HepG2 (cell line): Measurements from ENCODE around the gene SNRNP25. TPM values are rescaled to one million over a fixed set of nuclear protein-coding genes. Genes with fewer than 3 reads are reported as not detected.
A peak's percentile ranks its signal among the peaks of the same experiment; 100 is the strongest.

ENCODE experiments used
- AGO1 ChIP-seq: fragments of 200-400 bp; formaldehyde crosslinking; IDR thresholded peaks from 2 replicates; pipeline ENCODE4 v1.6.1; 2017; ENCODE audit warnings: mild to moderate bottlenecking, low read depth, low read length, moderate library complexity; ENCODE audit not compliant: poor library complexity, severe bottlenecking
- CERS6 ChIP-seq: sonication (generic); formaldehyde crosslinking; IDR thresholded peaks from 2 replicates; pipeline ENCODE4 v1.5.0; 2020; ENCODE audit warnings: missing genetic modification reagents
- CREBL2 ChIP-seq: sonication (generic); formaldehyde crosslinking; IDR thresholded peaks from 2 replicates; pipeline ENCODE4 v1.8.1; 2023; ENCODE audit warnings: missing genetic modification reagents, mild to moderate bottlenecking, borderline replicate concordance
- MAZ ChIP-seq, 2 experiments: sonication (generic) in 1 of 2; formaldehyde crosslinking in 1 of 2; IDR thresholded peaks; 2 replicates each; pipeline versions ENCODE4 v1.5.0 to v1.6.1; 2012 to 2020; ENCODE audit warnings: low read depth in 2 of 2, mild to moderate bottlenecking in 2 of 2, borderline replicate concordance in 1 of 2, improper control_type of control experiment in 1 of 2, low read length in 1 of 2, missing genetic modification reagents in 1 of 2, moderate library complexity in 1 of 2
- MIER2 ChIP-seq: IDR thresholded peaks from 2 replicates; pipeline ENCODE4 v1.6.1; 2016; ENCODE audit warnings: missing biosample characterization, missing genetic modification reagents
- NFAT5 ChIP-seq: sonication (generic); formaldehyde crosslinking; IDR thresholded peaks from 2 replicates; pipeline ENCODE4 v1.4.0; 2020; ENCODE audit warnings: missing genetic modification reagents
- SAP130 ChIP-seq: IDR thresholded peaks from 2 replicates; pipeline ENCODE4 v1.6.1; 2016; ENCODE audit warnings: low read depth
- SMYD3 ChIP-seq: sonication (generic); formaldehyde crosslinking; IDR thresholded peaks from 2 replicates; pipeline ENCODE4 v1.8.1; 2023; ENCODE audit warnings: mild to moderate bottlenecking, missing genetic modification reagents
- SSRP1 ChIP-seq: IDR thresholded peaks from 2 replicates; pipeline ENCODE4 v1.6.1; 2016; ENCODE audit warnings: control low read depth
- THRA ChIP-seq: sonication (generic); formaldehyde crosslinking; IDR thresholded peaks from 2 replicates; pipeline ENCODE4 v1.4.0; 2020; ENCODE audit warnings: missing genetic modification reagents, borderline replicate concordance
- U2AF2 ChIP-seq: fragments of 200-400 bp; formaldehyde crosslinking; IDR thresholded peaks from 2 replicates; pipeline ENCODE4 v1.6.1; 2017; ENCODE audit warnings: low read depth, mild to moderate bottlenecking, low read length
- ZBTB46 ChIP-seq: sonication (generic); formaldehyde crosslinking; IDR thresholded peaks from 2 replicates; pipeline ENCODE4 v1.4.0; 2020; ENCODE audit warnings: mild to moderate bottlenecking, missing genetic modification reagents, borderline replicate concordance
- ZNF431 ChIP-seq: sonication (generic); formaldehyde crosslinking; IDR thresholded peaks from 2 replicates; pipeline ENCODE4 v1.9.0; 2022; ENCODE audit warnings: missing genetic modification reagents, low read depth, mild to moderate bottlenecking, borderline replicate concordance
- ZNF737 ChIP-seq: sonication (generic); formaldehyde crosslinking; IDR thresholded peaks from 2 replicates; pipeline ENCODE4 v1.5.0; 2020; ENCODE audit warnings: missing genetic modification reagents, mild to moderate bottlenecking, borderline replicate concordance
- ZNF841 ChIP-seq: sonication (generic); formaldehyde crosslinking; IDR thresholded peaks from 2 replicates; pipeline ENCODE4 v1.8.1; 2023; ENCODE audit warnings: missing genetic modification reagents, borderline replicate concordance
- ZSCAN12 ChIP-seq: sonication (generic); formaldehyde crosslinking; IDR thresholded peaks from 2 replicates; pipeline ENCODE4 v1.9.0; 2021; ENCODE audit warnings: mild to moderate bottlenecking, missing genetic modification reagents
- polyA plus RNA-seq, 8 experiments: library from polyadenylated mRNA; depleted of rRNA in 3 of 8; stranded (reverse) in 7 of 8; unstranded in 1 of 8; fragments of >200 nt; fragmentation: Illumina TruSeq in 4 of 8; extraction: Trizol in 4 of 8; gene quantifications; 2 replicates each; pipeline versions ENCODE4 v1.2.1 to v1.2.3, GENCODE V29; 2011 to 2016; ENCODE audit warnings: low read depth in 4 of 8, missing spikeins in 1 of 8, mixed read lengths in 1 of 8; ENCODE audit not compliant: insufficient read depth in 1 of 8
- total RNA-seq, 5 experiments: library from RNA; depleted of rRNA; stranded (reverse); fragments of >200 nt; fragmentation: Illumina TruSeq; extraction: Trizol; gene quantifications; 2 replicates each; pipeline ENCODE4 v1.2.3, GENCODE V29; 2016; ENCODE audit warnings: low read depth in 1 of 5

SNRNP25 gene
- total and polyA plus RNA-seq, 2 of the 13 experiments (the other 11 are each of a cell fraction or from before 2014, with no cell fraction given): 34.1 to 97.4 TPM

GRCh38 chr16:72561-73548 lies 19.2 kb downstream of the SNRNP25 start, which contains the start of gene RHBDF1 (continued):
- TF ChIP-seq ZBTB46 (CRISPR knock-in tag) (no peak), NFAT5 (no peak), SSRP1 (CRISPR knock-in tag) (no peak), ZSCAN12 (CRISPR knock-in tag) (no peak), ZNF737 (no peak), MAZ (IDR thresholded peaks at IDR 0.05; ENCODE audit: borderline replicate concordance, low read depth, low read length) (peak; percentile 69; the same call in 1 of the 2 replicates), MAZ (CRISPR knock-in tag; IDR thresholded peaks at IDR 0.05; ENCODE audit: low read depth) (no peak), SMYD3 (CRISPR knock-in tag) (no peak), AGO1 (no peak), ZNF841 (CRISPR knock-in tag) (no peak), U2AF2 (no peak), MIER2 (no peak), CREBL2 (no peak), ZNF431 (CRISPR knock-in tag) (no peak), CERS6 (no peak), SAP130 (CRISPR knock-in tag) (peak; percentile 64), THRA (CRISPR knock-in tag) (no peak)
